ENCODE data around the gene ACVRL1.

ACVRL1 gene

DNA sequence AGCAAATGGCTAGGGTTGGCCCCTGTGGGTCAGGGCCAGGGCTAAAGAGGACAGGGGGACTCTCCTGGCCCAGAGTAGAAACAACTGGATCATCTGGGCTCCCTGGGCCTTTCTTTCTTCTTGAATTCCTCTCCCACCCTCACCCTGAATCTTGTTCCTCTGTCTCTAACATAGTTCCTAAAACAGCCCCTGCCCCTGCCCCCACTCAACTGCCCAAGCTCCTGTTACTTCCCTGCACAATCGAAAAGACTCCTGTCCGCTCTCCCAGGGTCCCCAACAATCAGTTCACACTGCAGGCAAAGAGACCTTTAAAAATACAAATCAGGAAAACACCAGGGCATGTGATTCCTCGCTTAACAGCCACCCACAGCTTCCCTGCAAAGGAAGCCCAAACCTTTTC is 37.4 kb upstream of the ACVRL1 start:
- no peak overlapping the region for H3K4me3 ChIP-seq (ENCODE audit: low read length)
- TF ChIP-seq, protein P1, sequence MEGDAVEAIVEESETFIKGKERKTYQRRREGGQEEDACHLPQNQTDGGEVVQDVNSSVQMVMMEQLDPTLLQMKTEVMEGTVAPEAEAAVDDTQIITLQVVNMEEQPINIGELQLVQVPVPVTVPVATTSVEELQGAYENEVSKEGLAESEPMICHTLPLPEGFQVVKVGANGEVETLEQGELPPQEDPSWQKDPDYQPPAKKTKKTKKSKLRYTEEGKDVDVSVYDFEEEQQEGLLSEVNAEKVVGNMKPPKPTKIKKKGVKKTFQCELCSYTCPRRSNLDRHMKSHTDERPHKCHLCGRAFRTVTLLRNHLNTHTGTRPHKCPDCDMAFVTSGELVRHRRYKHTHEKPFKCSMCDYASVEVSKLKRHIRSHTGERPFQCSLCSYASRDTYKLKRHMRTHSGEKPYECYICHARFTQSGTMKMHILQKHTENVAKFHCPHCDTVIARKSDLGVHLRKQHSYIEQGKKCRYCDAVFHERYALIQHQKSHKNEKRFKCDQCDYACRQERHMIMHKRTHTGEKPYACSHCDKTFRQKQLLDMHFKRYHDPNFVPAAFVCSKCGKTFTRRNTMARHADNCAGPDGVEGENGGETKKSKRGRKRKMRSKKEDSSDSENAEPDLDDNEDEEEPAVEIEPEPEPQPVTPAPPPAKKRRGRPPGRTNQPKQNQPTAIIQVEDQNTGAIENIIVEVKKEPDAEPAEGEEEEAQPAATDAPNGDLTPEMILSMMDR (conservative IDR thresholded peaks at IDR 0.05; ENCODE audit: low read depth, low read length): no peak
- DNase-seq (ENCODE audit: low read depth): no peak

DNA sequence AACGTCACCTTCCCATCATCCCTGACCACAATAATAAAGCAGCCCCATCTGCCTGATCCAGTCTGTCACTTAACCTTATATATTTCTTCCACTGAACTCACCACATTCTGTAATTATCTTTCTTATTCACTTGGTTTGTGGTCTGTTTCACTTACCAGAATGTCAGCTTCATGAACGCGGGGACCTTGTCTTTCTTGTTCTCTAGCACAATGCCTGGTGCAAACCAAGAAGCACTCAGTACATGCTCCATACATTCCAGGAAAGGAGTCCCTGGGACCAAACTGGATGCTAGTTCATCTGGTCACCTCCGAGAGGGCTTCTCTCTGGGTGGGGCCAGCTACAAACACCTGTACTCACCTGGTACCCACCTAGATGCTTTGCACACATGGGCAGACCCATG is 36.8 kb upstream of the ACVRL1 start:
- TF ChIP-seq, protein P1 (conservative IDR thresholded peaks at IDR 0.05; ENCODE audit: low read depth, low read length): no peak
- DNase-seq (ENCODE audit: low read depth): no peak
- H3K4me3 ChIP-seq (ENCODE audit: low read length): no peak overlapping the region

DNA sequence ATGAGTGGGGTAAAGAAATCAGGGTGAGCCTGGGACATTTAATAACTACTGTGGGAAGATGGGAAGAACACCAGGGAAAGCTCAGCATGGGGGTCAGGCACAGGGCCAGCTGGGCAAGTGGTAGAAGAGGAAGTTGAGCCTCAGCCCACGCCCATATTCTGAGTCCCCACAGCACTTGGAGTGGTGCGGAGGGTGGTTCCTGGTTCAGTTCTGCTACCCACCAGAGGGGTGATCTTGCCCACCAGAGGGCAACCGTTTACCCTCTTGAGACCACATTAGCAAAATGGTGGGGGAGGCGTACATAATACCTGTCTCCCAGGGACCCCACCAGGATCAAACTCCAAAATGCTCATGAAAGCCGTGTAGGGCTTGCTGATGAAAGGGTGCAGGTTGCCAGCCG is 36.2 kb upstream of the ACVRL1 start:
- H3K4me3 ChIP-seq (ENCODE audit: low read length): no peak overlapping the region
- DNase-seq (ENCODE audit: low read depth): no peak
- TF ChIP-seq, protein P1 (conservative IDR thresholded peaks at IDR 0.05; ENCODE audit: low read depth, low read length): no peak

DNA sequence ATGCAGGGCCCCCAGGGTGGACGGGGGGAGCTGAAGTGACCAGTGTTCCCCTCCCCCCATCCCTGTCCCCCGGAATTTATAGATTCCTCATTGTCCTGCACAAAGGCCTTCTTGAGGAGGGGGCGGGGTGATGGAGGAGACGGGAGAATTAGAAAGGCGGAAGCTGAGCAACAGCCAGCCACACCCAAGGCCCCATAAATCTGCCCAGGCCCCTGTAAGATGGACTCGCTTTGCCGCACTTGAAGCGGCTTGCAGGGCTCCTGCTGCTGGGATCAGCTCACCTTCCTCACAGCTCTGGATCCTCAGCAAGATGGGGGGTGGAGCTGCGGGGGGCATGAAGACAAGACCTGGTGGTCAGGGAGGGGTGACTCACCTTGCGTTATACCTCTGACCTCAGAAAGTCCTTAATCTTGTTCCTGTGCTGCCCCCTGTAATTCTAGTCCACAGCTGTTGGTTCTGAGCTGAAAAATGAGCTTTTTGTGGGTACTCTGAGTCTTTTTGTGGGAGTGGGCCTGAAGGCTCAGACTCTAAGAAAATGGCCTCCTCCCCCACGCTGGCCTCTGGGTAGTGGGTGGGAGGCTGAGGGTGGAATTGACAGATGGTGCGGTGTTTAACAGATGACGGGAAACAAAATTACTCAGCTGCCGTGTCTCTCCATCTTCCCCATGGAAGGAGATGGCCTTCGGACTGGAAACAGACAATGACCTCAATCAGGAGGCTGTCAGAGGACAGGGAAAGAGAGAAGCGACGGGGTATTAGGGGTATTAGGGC is 35.2 kb upstream of the ACVRL1 start:
- TF ChIP-seq, protein P1 (conservative IDR thresholded peaks at IDR 0.05; ENCODE audit: low read depth, low read length): no peak
- H3K4me3 ChIP-seq (ENCODE audit: low read length): no peak overlapping the region
- no peak for DNase-seq (ENCODE audit: low read depth)

DNA sequence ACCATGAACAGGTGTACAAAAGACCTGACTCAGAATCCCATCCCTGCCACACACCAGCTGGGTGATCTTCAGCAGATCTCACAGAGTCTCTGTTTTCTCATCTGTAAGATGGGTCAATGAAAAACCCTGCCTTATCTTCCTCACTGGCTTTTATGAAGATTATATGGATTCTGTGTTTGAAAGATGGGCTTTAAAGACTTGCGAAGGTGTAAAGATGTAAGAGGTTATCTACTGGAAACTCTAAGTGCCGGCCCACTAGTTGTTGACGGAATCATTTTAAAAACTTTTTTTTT is 34.7 kb upstream of the ACVRL1 start:
- no peak for DNase-seq (ENCODE audit: low read depth)
- no peak overlapping the region for H3K4me3 ChIP-seq (ENCODE audit: low read length)
- TF ChIP-seq, protein P1 (conservative IDR thresholded peaks at IDR 0.05; ENCODE audit: low read depth, low read length): no peak

DNA sequence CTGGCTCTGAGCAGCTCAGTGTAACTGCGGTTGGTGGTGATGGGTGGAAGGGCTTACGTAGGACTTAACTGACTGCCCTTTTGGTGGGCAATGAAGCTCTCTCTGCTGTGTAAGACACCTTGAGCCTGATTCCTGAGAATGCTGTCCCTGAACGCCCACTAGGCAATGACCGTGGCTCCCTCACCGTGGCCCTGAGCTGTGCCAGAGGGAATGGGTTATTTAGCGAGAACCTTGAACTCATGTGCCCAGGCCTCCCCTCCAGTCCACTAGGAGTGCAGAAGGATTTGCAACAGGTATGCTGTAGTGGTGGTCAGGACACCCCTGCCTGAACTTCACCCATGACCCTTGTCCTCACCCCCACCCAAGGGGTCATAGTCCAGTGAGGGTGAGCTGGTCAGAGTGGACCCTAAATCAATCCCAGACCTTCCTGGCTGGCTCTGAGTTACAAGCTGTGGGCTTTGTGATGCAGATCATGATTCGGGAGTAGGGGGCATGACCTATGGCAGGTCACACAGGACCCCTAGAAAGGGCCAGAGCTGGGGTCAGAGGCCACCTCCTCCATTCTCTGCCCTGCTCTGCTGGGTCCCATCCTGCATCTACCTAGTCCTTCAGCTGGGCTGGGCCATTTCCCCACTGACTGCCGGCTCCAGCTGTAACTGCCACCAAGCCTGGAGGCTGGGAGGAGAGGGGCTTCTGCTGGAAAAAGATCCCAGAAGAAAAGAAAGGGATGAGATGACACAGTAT is 33.9 kb upstream of the ACVRL1 start:
- TF ChIP-seq, protein P1 (conservative IDR thresholded peaks at IDR 0.05; ENCODE audit: low read depth, low read length): no peak
- H3K4me3 ChIP-seq (ENCODE audit: low read length): no peak overlapping the region
- DNase-seq (ENCODE audit: low read depth): no peak

DNA sequence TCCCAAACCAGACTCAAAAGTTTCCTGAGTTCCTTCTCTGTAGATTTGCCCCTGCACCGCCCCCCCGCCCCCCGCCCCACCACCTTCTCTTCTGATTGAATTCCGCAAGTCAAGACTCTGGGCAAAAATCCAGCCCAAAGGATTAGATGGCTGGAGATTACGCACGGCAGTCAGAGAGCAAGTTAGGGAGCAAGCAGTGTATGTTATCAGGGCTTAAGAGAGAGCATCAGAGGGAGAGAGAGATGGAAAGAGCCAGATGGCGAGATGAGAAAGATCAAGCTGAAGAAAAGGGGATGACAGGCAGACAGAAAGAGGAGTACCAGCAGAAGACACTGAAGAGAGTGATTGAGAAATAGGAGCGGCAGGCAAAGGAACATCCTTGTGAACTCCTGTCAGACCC is 33.3 kb upstream of the ACVRL1 start:
- DNase-seq (ENCODE audit: low read depth): peak; percentile 90
- TF ChIP-seq, protein P1 (conservative IDR thresholded peaks at IDR 0.05; ENCODE audit: low read depth, low read length): no peak
- H3K4me3 ChIP-seq (ENCODE audit: low read length): no peak overlapping the region

All from retinal pigment epithelial cell (primary cell).